Measurements from ENCODE around the gene RNF222.

RNF222 gene

GRCh38 chr17:8366231-8366630 lies 31.4 kb downstream of the RNF222 start:
- DNase-seq (no peak), ATAC-seq (ENCODE audit: insufficient read depth, low read depth) (no peak)
- Histone ChIP-seq H3K79me2 (ENCODE audit: insufficient read depth, low read length) (no peaks in the 10 kb centered on the region), H3K9me3 (ENCODE audit: insufficient read depth, low read length, severe bottlenecking) (no peaks in the 10 kb centered on the region), H3K9ac (ENCODE audit: low read depth, low read length) (no peak overlapping the region), H3K4me3 (ENCODE audit: low read depth in 1 of 2, low read length in 2 of 2) (no peak overlapping the region), H2AFZ (ENCODE audit: low read depth, low read length) (no peak overlapping the region), H3K27ac (ENCODE audit: low read length) (no peak overlapping the region), H4K20me1 (ENCODE audit: insufficient read depth, low read length) (no peaks in the 10 kb centered on the region), H3K4me2 (ENCODE audit: insufficient read depth, low read length) (no peak overlapping the region), H3K27me3 (ENCODE audit: insufficient read depth, low read length, poor library complexity) (no peaks in the 10 kb centered on the region), H3K36me3 (ENCODE audit: insufficient read depth, low read length) (peaks cover 17% of the 10 kb centered on the region), H3K4me1 (ENCODE audit: insufficient read depth, low read length) (no peaks in the 10 kb centered on the region)
- TF ChIP-seq CTCF (IDR thresholded peaks at IDR 0.05; ENCODE audit: borderline replicate concordance, extremely low read depth, low read length, poor library complexity, severe bottlenecking): no peak
- TF ChIP-seq EZH2 (IDR thresholded peaks at IDR 0.05; ENCODE audit: borderline replicate concordance, low read depth, low read length, severe bottlenecking): no peak

GRCh38 chr17:8365143-8365542 lies 32.5 kb downstream of the RNF222 start:
- H3K4me1 ChIP-seq (ENCODE audit: insufficient read depth, low read length): no peaks in the 10 kb centered on the region
- DNase-seq: no peak
- no peaks in the 10 kb centered on the region for H3K27me3 ChIP-seq (ENCODE audit: insufficient read depth, low read length, poor library complexity)
- peaks cover 16% of the 10 kb centered on the region for H3K36me3 ChIP-seq (ENCODE audit: insufficient read depth, low read length)
- H3K9me3 ChIP-seq (ENCODE audit: insufficient read depth, low read length, severe bottlenecking): no peaks in the 10 kb centered on the region
- no peak for TF ChIP-seq CTCF (IDR thresholded peaks at IDR 0.05; ENCODE audit: borderline replicate concordance, extremely low read depth, low read length, poor library complexity, severe bottlenecking)
- TF ChIP-seq EZH2 (IDR thresholded peaks at IDR 0.05; ENCODE audit: borderline replicate concordance, low read depth, low read length, severe bottlenecking): no peak
- no peak overlapping the region for H3K4me3 ChIP-seq (ENCODE audit: low read depth in 1 of 2, low read length in 2 of 2)
- no peaks in the 10 kb centered on the region for H4K20me1 ChIP-seq (ENCODE audit: insufficient read depth, low read length)
- no peak overlapping the region for H2AFZ ChIP-seq (ENCODE audit: low read depth, low read length)
- H3K4me2 ChIP-seq (ENCODE audit: insufficient read depth, low read length): no peak overlapping the region
- no peak overlapping the region for H3K27ac ChIP-seq (ENCODE audit: low read length)
- no peak for ATAC-seq (ENCODE audit: insufficient read depth, low read depth)
- no peak overlapping the region for H3K9ac ChIP-seq (ENCODE audit: low read depth, low read length)
- no peaks in the 10 kb centered on the region for H3K79me2 ChIP-seq (ENCODE audit: insufficient read depth, low read length)

DNA sequence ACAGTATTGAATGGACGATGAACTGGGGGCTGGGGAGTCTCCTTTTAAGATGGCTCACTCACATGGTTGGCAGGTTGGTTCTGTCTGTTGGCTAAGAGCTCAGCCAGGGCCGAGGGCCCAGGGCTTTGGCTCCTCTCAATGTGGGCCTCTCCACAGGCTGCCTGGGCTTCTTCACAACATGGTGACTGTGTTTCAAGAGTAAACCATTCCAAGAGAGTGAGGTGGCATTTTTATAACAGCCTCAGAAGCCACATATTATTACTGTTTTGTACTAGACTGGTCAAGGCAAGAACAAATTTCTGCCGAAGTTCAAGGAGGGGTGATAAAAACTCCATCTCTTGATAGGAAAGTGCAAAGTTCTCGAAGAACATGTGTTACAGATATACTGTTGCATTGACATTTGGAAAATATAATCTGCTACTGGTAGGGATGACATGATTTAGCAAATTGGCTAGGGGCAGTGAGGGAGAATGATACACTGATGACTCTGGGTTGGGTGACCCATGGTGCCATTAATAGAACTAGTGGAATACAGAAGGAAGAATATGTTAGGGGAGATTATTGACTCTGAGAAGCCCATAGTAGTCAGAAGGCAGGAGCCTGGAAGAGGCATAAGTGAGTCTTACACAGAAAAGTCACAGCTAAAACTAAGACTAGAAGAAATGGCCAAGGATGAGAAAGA lies 34.8 kb downstream of the RNF222 start:
- ATAC-seq (ENCODE audit: insufficient read depth, low read depth): no peak
- H3K9ac ChIP-seq (ENCODE audit: low read depth, low read length): no peak overlapping the region
- no peaks in the 10 kb centered on the region for H4K20me1 ChIP-seq (ENCODE audit: insufficient read depth, low read length)
- no peak overlapping the region for H3K4me2 ChIP-seq (ENCODE audit: insufficient read depth, low read length)
- H3K27me3 ChIP-seq (ENCODE audit: insufficient read depth, low read length, poor library complexity): no peaks in the 10 kb centered on the region
- H3K27ac ChIP-seq (ENCODE audit: low read length): no peak overlapping the region
- no peaks in the 10 kb centered on the region for H3K4me1 ChIP-seq (ENCODE audit: insufficient read depth, low read length)
- H3K9me3 ChIP-seq (ENCODE audit: insufficient read depth, low read length, severe bottlenecking): no peaks in the 10 kb centered on the region
- no peaks in the 10 kb centered on the region for H3K79me2 ChIP-seq (ENCODE audit: insufficient read depth, low read length)
- H3K4me3 ChIP-seq (ENCODE audit: low read depth in 1 of 2, low read length in 2 of 2): no peak overlapping the region
- H2AFZ ChIP-seq (ENCODE audit: low read depth, low read length): no peak overlapping the region
- TF ChIP-seq EZH2 (IDR thresholded peaks at IDR 0.05; ENCODE audit: borderline replicate concordance, low read depth, low read length, severe bottlenecking) (no peak), CTCF (IDR thresholded peaks at IDR 0.05; ENCODE audit: borderline replicate concordance, extremely low read depth, low read length, poor library complexity, severe bottlenecking) (no peak)
- no peaks in the 10 kb centered on the region; the same call in 1 of the 2 replicates for H3K36me3 ChIP-seq (ENCODE audit: insufficient read depth, low read length)
- DNase-seq: no peak
